Measurements from ENCODE around the gene ARR3.
A peak's percentile ranks its signal among the peaks of the same experiment; 100 is the strongest.

Gene ARR3

GRCh38 chrX:70279081-70279480 is 10.9 kb downstream of the ARR3 start:
- no peak overlapping the region for H3K4me3 ChIP-seq (ENCODE audit: low read length)
- H3K27me3 ChIP-seq (ENCODE audit: control insufficient read depth, low read length) = no peaks in the 10 kb centered on the region
- no peaks in the 10 kb centered on the region for H4K20me1 ChIP-seq (ENCODE audit: control insufficient read depth, insufficient read depth, low read depth, low read length)
- no peak overlapping the region for H3K27ac ChIP-seq (ENCODE audit: low read depth, low read length)
- H3K9me3 ChIP-seq (ENCODE audit: control insufficient read depth, insufficient read depth, low read length) = no peaks in the 10 kb centered on the region
- H3K4me2 ChIP-seq (ENCODE audit: low read length) = no peak overlapping the region
- H3K4me1 ChIP-seq (ENCODE audit: control insufficient read depth, low read length) = no peaks in the 10 kb centered on the region
- no peaks in the 10 kb centered on the region for H3F3A ChIP-seq (ENCODE audit: control insufficient read depth, insufficient read depth)
- TF ChIP-seq, protein P1, sequence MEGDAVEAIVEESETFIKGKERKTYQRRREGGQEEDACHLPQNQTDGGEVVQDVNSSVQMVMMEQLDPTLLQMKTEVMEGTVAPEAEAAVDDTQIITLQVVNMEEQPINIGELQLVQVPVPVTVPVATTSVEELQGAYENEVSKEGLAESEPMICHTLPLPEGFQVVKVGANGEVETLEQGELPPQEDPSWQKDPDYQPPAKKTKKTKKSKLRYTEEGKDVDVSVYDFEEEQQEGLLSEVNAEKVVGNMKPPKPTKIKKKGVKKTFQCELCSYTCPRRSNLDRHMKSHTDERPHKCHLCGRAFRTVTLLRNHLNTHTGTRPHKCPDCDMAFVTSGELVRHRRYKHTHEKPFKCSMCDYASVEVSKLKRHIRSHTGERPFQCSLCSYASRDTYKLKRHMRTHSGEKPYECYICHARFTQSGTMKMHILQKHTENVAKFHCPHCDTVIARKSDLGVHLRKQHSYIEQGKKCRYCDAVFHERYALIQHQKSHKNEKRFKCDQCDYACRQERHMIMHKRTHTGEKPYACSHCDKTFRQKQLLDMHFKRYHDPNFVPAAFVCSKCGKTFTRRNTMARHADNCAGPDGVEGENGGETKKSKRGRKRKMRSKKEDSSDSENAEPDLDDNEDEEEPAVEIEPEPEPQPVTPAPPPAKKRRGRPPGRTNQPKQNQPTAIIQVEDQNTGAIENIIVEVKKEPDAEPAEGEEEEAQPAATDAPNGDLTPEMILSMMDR (IDR thresholded peaks at IDR 0.05; ENCODE audit: low read depth, low read length, poor library complexity, severe bottlenecking) = no peak
- TF ChIP-seq EZH2phosphoT487 (IDR thresholded peaks at IDR 0.05; ENCODE audit: borderline replicate concordance, low read length) = no peak
- H3K79me2 ChIP-seq (ENCODE audit: control insufficient read depth, low read length) = no peaks in the 10 kb centered on the region
- no peaks in the 10 kb centered on the region for H3K9me2 ChIP-seq (replicated peaks; ENCODE audit: control insufficient read depth, low read length)
- no peaks in the 10 kb centered on the region for H3K36me3 ChIP-seq (ENCODE audit: control insufficient read depth, low read length)

- no peaks in the 10 kb centered on the region for H3K9me3 ChIP-seq (ENCODE audit: control insufficient read depth, insufficient read depth, low read length)
- no peak overlapping the region for H3K4me3 ChIP-seq (ENCODE audit: low read length)
- no peak overlapping the region for H3K4me2 ChIP-seq (ENCODE audit: low read length)
- H3K79me2 ChIP-seq (ENCODE audit: control insufficient read depth, low read length) = no peaks in the 10 kb centered on the region
- no peaks in the 10 kb centered on the region for H3K9me2 ChIP-seq (replicated peaks; ENCODE audit: control insufficient read depth, low read length)
- H3K27me3 ChIP-seq (ENCODE audit: control insufficient read depth, low read length) = no peaks in the 10 kb centered on the region
- no peaks in the 10 kb centered on the region for H3F3A ChIP-seq (ENCODE audit: control insufficient read depth, insufficient read depth)
- H3K36me3 ChIP-seq (ENCODE audit: control insufficient read depth, low read length) = no peaks in the 10 kb centered on the region
- H3K27ac ChIP-seq (ENCODE audit: low read depth, low read length) = no peak overlapping the region
- H4K20me1 ChIP-seq (ENCODE audit: control insufficient read depth, insufficient read depth, low read depth, low read length) = no peaks in the 10 kb centered on the region
- no peaks in the 10 kb centered on the region for H3K4me1 ChIP-seq (ENCODE audit: control insufficient read depth, low read length)
- TF ChIP-seq, protein P1 (IDR thresholded peaks at IDR 0.05; ENCODE audit: low read depth, low read length, poor library complexity, severe bottlenecking) = no peak
- no peak for TF ChIP-seq EZH2phosphoT487 (IDR thresholded peaks at IDR 0.05; ENCODE audit: borderline replicate concordance, low read length)
Measured at GRCh38 chrX:70280573-70280972, 12.4 kb downstream of the ARR3 start.

DNA sequence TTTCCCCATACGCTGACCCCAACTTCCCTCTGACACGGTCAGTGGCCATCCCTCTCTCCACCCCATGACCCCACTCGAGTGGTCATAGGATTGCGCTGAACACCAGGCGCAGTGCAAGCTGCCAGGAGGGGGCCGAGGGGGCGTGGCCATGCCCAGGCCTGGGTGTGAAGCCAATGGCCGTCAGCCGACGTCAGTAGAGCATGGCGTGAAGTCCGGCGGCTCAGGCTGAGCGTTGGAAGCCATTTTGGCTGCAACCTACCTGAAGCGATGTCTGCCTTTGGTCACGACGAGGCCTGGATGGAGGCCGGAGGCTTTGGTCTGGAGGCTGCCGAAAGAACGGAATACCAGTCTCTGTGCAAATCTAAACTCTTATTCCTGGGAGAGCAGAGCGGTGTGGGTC is 13.8 kb downstream of the ARR3 start, which contains the start of gene RAB41:
TSS of gene RAB41 (plus strand) at position 222 of the 400 bp plus-strand sequence. CDS start at position 268, 46 bp downstream.
- TF ChIP-seq EZH2phosphoT487 (IDR thresholded peaks at IDR 0.05; ENCODE audit: borderline replicate concordance, low read length) = no peak
- H3K4me3 ChIP-seq (ENCODE audit: low read length) = no peak within 1 kb of the TSS
- no peaks in the 10 kb centered on the region for H3F3A ChIP-seq (ENCODE audit: control insufficient read depth, insufficient read depth)
- no peak within 1 kb of the TSS for H3K27ac ChIP-seq (ENCODE audit: low read depth, low read length)
- H3K9me2 ChIP-seq (replicated peaks; ENCODE audit: control insufficient read depth, low read length) = no peaks in the 10 kb centered on the region
- no peaks in the 10 kb centered on the region for H3K36me3 ChIP-seq (ENCODE audit: control insufficient read depth, low read length)
- H3K4me1 ChIP-seq (ENCODE audit: control insufficient read depth, low read length) = no peaks in the 10 kb centered on the region
- no peak within 1 kb of the TSS for H3K4me2 ChIP-seq (ENCODE audit: low read length)
- no peaks in the 10 kb centered on the region for H3K9me3 ChIP-seq (ENCODE audit: control insufficient read depth, insufficient read depth, low read length)
- H4K20me1 ChIP-seq (ENCODE audit: control insufficient read depth, insufficient read depth, low read depth, low read length) = no peaks in the 10 kb centered on the region
- no peaks in the 10 kb centered on the region for H3K27me3 ChIP-seq (ENCODE audit: control insufficient read depth, low read length)
- no peaks in the 10 kb centered on the region for H3K79me2 ChIP-seq (ENCODE audit: control insufficient read depth, low read length)

- Histone ChIP-seq H3K4me3 (ENCODE audit: low read length) (peak overlapping the region; percentile 93), H4K20me1 (ENCODE audit: control insufficient read depth, insufficient read depth, low read depth, low read length) (no peaks in the 10 kb centered on the region), H3K9me3 (ENCODE audit: control insufficient read depth, insufficient read depth, low read length) (no peaks in the 10 kb centered on the region), H3K27ac (ENCODE audit: low read depth, low read length) (no peak overlapping the region), H3K27me3 (ENCODE audit: control insufficient read depth, low read length) (no peaks in the 10 kb centered on the region), H3K36me3 (ENCODE audit: control insufficient read depth, low read length) (peaks cover 27% of the 10 kb centered on the region), H3K4me1 (ENCODE audit: control insufficient read depth, low read length) (peaks cover 26% of the 10 kb centered on the region), H3K4me2 (ENCODE audit: low read length) (peak overlapping the region; percentile 81), H3K9me2 (replicated peaks; ENCODE audit: control insufficient read depth, low read length) (no peaks in the 10 kb centered on the region), H3F3A (ENCODE audit: control insufficient read depth, insufficient read depth) (no peaks in the 10 kb centered on the region), H3K79me2 (ENCODE audit: control insufficient read depth, low read length) (peaks cover 47% of the 10 kb centered on the region)
- TF ChIP-seq, protein P1 (IDR thresholded peaks at IDR 0.05; ENCODE audit: low read depth, low read length, poor library complexity, severe bottlenecking) = no peak
- TF ChIP-seq EZH2phosphoT487 (IDR thresholded peaks at IDR 0.05; ENCODE audit: borderline replicate concordance, low read length) = no peak
Measured at GRCh38 chrX:70289168-70289792, 21.1 kb downstream of the ARR3 start.
